ENCODE data around the gene DNAH17. TPM values are rescaled to one million over a fixed set of nuclear protein-coding genes. Genes with fewer than 3 reads are reported as not detected.

DNAH17 gene
- total RNA-seq, 1 experiment from 2014 or later = 0.18 TPM

DNA sequence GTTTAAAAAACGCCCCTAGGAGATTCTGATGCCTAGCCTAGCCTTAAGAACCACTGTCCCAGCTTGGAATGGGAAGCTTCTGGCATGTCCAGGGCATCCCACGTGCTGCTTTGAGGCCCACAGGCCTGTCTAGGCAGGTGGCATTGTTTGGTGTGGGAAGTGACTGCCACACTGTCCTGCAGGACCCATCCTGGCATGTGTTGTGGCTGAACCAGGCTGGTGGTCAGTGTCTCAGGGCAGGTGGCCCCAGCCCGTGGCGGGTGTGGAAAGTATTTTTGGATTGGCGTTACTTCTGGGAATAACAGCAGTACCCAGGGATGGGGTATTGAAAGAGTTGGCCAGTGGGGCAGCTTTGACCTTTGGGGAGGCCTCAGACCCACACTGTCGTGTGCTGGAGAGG, 170.8 kb downstream of the DNAH17 start:
- CTCF ChIA-PET = no interaction called here
- TF ChIP-seq, protein P1, sequence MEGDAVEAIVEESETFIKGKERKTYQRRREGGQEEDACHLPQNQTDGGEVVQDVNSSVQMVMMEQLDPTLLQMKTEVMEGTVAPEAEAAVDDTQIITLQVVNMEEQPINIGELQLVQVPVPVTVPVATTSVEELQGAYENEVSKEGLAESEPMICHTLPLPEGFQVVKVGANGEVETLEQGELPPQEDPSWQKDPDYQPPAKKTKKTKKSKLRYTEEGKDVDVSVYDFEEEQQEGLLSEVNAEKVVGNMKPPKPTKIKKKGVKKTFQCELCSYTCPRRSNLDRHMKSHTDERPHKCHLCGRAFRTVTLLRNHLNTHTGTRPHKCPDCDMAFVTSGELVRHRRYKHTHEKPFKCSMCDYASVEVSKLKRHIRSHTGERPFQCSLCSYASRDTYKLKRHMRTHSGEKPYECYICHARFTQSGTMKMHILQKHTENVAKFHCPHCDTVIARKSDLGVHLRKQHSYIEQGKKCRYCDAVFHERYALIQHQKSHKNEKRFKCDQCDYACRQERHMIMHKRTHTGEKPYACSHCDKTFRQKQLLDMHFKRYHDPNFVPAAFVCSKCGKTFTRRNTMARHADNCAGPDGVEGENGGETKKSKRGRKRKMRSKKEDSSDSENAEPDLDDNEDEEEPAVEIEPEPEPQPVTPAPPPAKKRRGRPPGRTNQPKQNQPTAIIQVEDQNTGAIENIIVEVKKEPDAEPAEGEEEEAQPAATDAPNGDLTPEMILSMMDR (IDR thresholded peaks at IDR 0.05) = no peak
- TF ChIP-seq POLR2AphosphoS5 (IDR thresholded peaks at IDR 0.05; ENCODE audit: low read depth, low read length) = no peak
- TF ChIP-seq TCF7L2 (IDR thresholded peaks at IDR 0.05; ENCODE audit: low read depth, low read length) = no peak
- TF ChIP-seq, protein P2, sequence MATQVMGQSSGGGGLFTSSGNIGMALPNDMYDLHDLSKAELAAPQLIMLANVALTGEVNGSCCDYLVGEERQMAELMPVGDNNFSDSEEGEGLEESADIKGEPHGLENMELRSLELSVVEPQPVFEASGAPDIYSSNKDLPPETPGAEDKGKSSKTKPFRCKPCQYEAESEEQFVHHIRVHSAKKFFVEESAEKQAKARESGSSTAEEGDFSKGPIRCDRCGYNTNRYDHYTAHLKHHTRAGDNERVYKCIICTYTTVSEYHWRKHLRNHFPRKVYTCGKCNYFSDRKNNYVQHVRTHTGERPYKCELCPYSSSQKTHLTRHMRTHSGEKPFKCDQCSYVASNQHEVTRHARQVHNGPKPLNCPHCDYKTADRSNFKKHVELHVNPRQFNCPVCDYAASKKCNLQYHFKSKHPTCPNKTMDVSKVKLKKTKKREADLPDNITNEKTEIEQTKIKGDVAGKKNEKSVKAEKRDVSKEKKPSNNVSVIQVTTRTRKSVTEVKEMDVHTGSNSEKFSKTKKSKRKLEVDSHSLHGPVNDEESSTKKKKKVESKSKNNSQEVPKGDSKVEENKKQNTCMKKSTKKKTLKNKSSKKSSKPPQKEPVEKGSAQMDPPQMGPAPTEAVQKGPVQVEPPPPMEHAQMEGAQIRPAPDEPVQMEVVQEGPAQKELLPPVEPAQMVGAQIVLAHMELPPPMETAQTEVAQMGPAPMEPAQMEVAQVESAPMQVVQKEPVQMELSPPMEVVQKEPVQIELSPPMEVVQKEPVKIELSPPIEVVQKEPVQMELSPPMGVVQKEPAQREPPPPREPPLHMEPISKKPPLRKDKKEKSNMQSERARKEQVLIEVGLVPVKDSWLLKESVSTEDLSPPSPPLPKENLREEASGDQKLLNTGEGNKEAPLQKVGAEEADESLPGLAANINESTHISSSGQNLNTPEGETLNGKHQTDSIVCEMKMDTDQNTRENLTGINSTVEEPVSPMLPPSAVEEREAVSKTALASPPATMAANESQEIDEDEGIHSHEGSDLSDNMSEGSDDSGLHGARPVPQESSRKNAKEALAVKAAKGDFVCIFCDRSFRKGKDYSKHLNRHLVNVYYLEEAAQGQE (IDR thresholded peaks at IDR 0.05; ENCODE audit: insufficient read depth in 1 of 2, low read depth in 2 of 2, low read length in 1 of 2) = no peak
- no peak for TF ChIP-seq SIN3A (IDR thresholded peaks at IDR 0.05; ENCODE audit: borderline replicate concordance, insufficient read depth, low read depth, low read length)
- peaks cover 5% of the 10 kb centered on the region; the same call in 1 of the 2 replicates for H3K36me3 ChIP-seq (ENCODE audit: control insufficient read depth, insufficient read depth, low read length)
- no peak for ATAC-seq
- no peak for DNase-seq (ENCODE audit: low read depth, low spot score)
- H3K4me1 ChIP-seq (ENCODE audit: control insufficient read depth, insufficient read depth, low read length) = 0 out of 2 replicates have a peak, but pooled peaks cover 5% of the 10 kb centered on the region
- no peaks in the 10 kb centered on the region for H3K9me3 ChIP-seq (ENCODE audit: control insufficient read depth, insufficient read depth, low read depth, low read length)
- intact Hi-C loops (cut with micrococcal nuclease; ENCODE audit: unreplicated experiment) (no loop called here), in situ Hi-C loops (cut with HindIII; ENCODE audit: low pct_unique_long_range_greater_than_20kb, low sequenced_read_pairs) (no loop called here)
- no peak overlapping the region for H3K27ac ChIP-seq (ENCODE audit: low read length)
- POLR2A ChIA-PET = no interaction called here
- no peaks in the 10 kb centered on the region for H3K27me3 ChIP-seq (ENCODE audit: control insufficient read depth, insufficient read depth, low read length)
- H3K4me3 ChIP-seq (ENCODE audit: low read depth in 2 of 2, low read length in 2 of 2) = no peak overlapping the region
- no TSS peak for BruUV-seq (replicated peaks)

DNA sequence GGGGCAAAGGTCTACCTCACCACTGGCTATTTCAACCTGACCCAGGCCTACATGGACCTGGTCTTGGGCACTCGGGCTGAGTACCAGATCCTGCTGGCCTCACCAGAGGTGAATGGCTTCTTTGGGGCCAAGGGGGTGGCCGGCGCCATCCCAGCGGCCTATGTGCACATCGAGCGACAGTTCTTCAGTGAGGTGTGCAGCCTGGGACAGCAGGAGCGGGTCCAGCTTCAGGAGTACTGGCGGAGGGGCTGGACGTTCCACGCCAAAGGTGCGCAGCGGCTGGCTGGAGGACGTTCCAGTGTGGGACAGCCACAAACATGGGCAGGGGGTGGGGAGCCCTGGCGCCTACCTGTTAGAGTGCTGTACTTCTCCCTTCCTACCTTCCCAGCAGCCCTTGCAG, 173.4 kb downstream of the DNAH17 start:
- H3K4me1 ChIP-seq (ENCODE audit: control insufficient read depth, insufficient read depth, low read length) = 0 out of 2 replicates have a peak, but pooled peaks cover 1% of the 10 kb centered on the region
- TF ChIP-seq POLR2AphosphoS5 (IDR thresholded peaks at IDR 0.05; ENCODE audit: low read depth, low read length) (no peak), TCF7L2 (IDR thresholded peaks at IDR 0.05; ENCODE audit: low read depth, low read length) (no peak), SIN3A (IDR thresholded peaks at IDR 0.05; ENCODE audit: borderline replicate concordance, insufficient read depth, low read depth, low read length) (no peak)
- TF ChIP-seq, protein P2 (IDR thresholded peaks at IDR 0.05; ENCODE audit: insufficient read depth in 1 of 2, low read depth in 2 of 2, low read length in 1 of 2) = no peak
- TF ChIP-seq, protein P1 (IDR thresholded peaks at IDR 0.05) = no peak
- H3K36me3 ChIP-seq (ENCODE audit: control insufficient read depth, insufficient read depth, low read length) = peaks cover 7% of the 10 kb centered on the region; the same call in 1 of the 2 replicates
- intact Hi-C loops (cut with micrococcal nuclease; ENCODE audit: unreplicated experiment) (no loop called here), in situ Hi-C loops (cut with HindIII; ENCODE audit: low pct_unique_long_range_greater_than_20kb, low sequenced_read_pairs) (no loop called here)
- no peaks in the 10 kb centered on the region for H3K9me3 ChIP-seq (ENCODE audit: control insufficient read depth, insufficient read depth, low read depth, low read length)
- DNase-seq (ENCODE audit: low read depth, low spot score) (no peak), ATAC-seq (no peak)
- POLR2A ChIA-PET = no interaction called here
- no peak overlapping the region for H3K4me3 ChIP-seq (ENCODE audit: low read depth in 2 of 2, low read length in 2 of 2)
- no peak overlapping the region for H3K27ac ChIP-seq (ENCODE audit: low read length)
- H3K27me3 ChIP-seq (ENCODE audit: control insufficient read depth, insufficient read depth, low read length) = no peaks in the 10 kb centered on the region
- no TSS peak for BruUV-seq (replicated peaks)
- CTCF ChIA-PET = no interaction called here
